Dendritic cell treated with granulocyte-macrophage colony-stimulating factor and Interleukin-4, amounts not matched to agents 40 ng/mL and 50 ng/mL, for 4 days (primary cell): ENCODE data around the gene TNFRSF4.
A peak's percentile ranks its signal among the peaks of the same experiment; 100 is the strongest.

ENCODE experiments used
- H3K27ac Mint-ChIP-seq: one replicate; pipeline ENCODE4 v1.8.0; 2022; ENCODE audit warnings: mild to moderate bottlenecking, mixed read lengths
- H3K27me3 Mint-ChIP-seq: one replicate; pipeline ENCODE4 v1.8.0; 2022; ENCODE audit warnings: mild to moderate bottlenecking, mixed read lengths
- H3K36me3 Mint-ChIP-seq: one replicate; pipeline ENCODE4 v1.8.0; 2022; ENCODE audit warnings: low read depth, mixed read lengths
- H3K4me1 Mint-ChIP-seq: one replicate; pipeline ENCODE4 v1.8.0; 2022; ENCODE audit warnings: low read depth, mixed read lengths
- H3K4me3 Mint-ChIP-seq: one replicate; pipeline ENCODE4 v1.8.0; 2022; ENCODE audit warnings: mild to moderate bottlenecking, moderate library complexity, mixed read lengths
- H3K9me3 Mint-ChIP-seq: one replicate; pipeline ENCODE4 v1.8.0; 2022; ENCODE audit warnings: mixed read lengths
- intact Hi-C: fragments of 100-400 bp; cut with micrococcal nuclease; formaldehyde crosslinking; loops from one replicate; pipeline ENCODE4 v1.15.0; 2022

TNFRSF4 gene

DNA sequence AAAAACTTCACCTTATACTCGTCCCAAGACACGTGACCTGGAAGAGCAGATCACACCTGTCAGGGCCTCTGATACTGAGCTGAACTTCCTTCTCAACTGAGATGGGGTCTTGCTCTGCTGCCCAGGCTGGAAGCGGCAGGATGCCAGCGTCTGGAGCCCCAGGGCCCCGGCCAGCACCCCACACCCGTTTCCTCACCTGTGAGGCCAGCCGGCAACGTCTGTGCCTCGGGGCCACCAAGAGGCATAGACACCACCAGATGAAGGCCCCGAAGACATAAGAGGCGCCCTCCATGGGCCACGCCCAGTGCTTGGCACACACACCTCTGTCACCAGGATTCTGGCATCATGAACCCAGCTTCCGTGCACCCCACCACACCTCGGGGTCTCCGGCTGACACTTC lies 9.4 kb upstream of the TNFRSF4 start:
- H3K27ac Mint-ChIP-seq, result no peak overlapping the region
- H3K36me3 Mint-ChIP-seq, result peaks cover 100% of the 10 kb centered on the region
- intact Hi-C loops, result no loop called here
- no peak overlapping the region for H3K4me3 Mint-ChIP-seq
- H3K4me1 Mint-ChIP-seq, result peaks cover 9% of the 10 kb centered on the region
- H3K9me3 Mint-ChIP-seq, result no peaks in the 10 kb centered on the region
- no peaks in the 10 kb centered on the region for H3K27me3 Mint-ChIP-seq

GRCh38 chr1:1222575-1223225 lies 8.7 kb upstream of the TNFRSF4 start:
- no peaks in the 10 kb centered on the region for H3K9me3 Mint-ChIP-seq

DNA sequence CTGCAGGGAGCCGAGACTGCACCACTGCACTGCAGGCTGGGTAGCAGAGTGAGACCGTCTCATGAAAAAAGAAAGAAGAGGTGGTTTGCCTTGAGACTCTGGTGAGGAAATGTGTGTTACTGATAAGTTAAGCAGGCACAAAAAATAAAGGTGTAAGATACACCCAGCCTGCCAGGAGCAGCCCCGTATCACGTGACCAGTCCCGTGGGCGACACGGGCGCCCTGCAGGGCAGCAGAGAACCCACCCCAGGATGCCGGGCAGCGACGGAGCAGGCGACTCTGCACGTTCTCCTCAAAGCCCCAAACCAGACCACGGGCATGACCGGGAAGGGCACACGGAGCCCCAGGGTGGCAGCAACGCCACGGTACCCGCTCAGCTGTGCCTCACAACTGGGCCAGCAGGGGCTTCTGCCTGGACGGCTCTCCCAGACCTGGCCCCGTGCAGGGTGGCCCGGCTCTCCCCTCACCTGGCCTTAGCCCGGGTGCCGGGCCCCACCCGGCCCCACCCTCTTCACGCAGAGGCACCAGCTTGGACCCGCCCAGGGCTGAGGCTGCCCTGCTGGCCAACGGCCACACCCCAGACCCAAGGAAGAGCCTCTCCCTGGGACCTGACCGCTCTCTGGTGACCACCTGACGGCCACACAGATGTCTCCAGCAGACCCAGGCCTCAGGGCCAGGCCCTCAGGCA lies 8.1 kb upstream of the TNFRSF4 start:
- Mint-ChIP-seq H3K27ac (no peak overlapping the region), H3K4me1 (peaks cover 9% of the 10 kb centered on the region), H3K4me3 (no peak overlapping the region), H3K27me3 (no peaks in the 10 kb centered on the region), H3K9me3 (no peaks in the 10 kb centered on the region), H3K36me3 (peaks cover 100% of the 10 kb centered on the region)
- intact Hi-C loops, result no loop called here

More at GRCh38 chr1:1222575-1223225, 8.7 kb upstream of the TNFRSF4 start:
- H3K4me3 Mint-ChIP-seq, result no peak overlapping the region
- no peaks in the 10 kb centered on the region for H3K27me3 Mint-ChIP-seq
- H3K4me1 Mint-ChIP-seq, result peaks cover 9% of the 10 kb centered on the region
- intact Hi-C loops, result no loop called here
- H3K27ac Mint-ChIP-seq, result no peak overlapping the region
- H3K36me3 Mint-ChIP-seq, result peaks cover 100% of the 10 kb centered on the region

DNA sequence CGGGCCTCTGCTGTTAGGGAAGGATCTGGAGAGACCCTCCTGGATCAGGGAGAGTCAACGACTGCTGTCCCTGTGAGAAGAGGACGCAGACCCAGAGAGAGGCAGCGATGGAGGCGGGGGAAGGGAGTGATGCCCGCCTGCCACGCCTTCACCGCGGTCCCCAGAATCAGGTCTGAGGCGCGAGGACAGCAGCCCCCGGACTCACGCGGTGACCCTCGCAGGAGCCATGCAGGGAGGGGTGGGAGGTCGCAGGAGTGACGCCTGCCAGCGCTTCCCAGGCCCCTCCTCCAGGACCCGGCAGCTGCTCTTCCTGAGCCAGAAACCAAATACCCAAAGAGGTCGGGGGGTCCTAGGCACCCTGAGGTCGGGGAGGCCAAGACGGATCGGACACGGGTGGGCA lies 6.2 kb upstream of the TNFRSF4 start:
- H3K27ac Mint-ChIP-seq, result no peak overlapping the region
- H3K9me3 Mint-ChIP-seq, result no peaks in the 10 kb centered on the region
- peaks cover 100% of the 10 kb centered on the region for H3K36me3 Mint-ChIP-seq
- H3K27me3 Mint-ChIP-seq, result no peaks in the 10 kb centered on the region
- H3K4me3 Mint-ChIP-seq, result no peak overlapping the region
- intact Hi-C loops, result no loop called here
- H3K4me1 Mint-ChIP-seq, result peaks cover 12% of the 10 kb centered on the region

- intact Hi-C loops, result no loop called here
- peaks cover 3% of the 10 kb centered on the region for H3K27me3 Mint-ChIP-seq
- H3K27ac Mint-ChIP-seq, result no peak overlapping the region
- H3K9me3 Mint-ChIP-seq, result no peaks in the 10 kb centered on the region
- peaks cover 20% of the 10 kb centered on the region for H3K4me1 Mint-ChIP-seq
- peaks cover 96% of the 10 kb centered on the region for H3K36me3 Mint-ChIP-seq
- H3K4me3 Mint-ChIP-seq, result no peak overlapping the region
Observed at GRCh38 chr1:1219341-1219740, 5.4 kb upstream of the TNFRSF4 start.

DNA sequence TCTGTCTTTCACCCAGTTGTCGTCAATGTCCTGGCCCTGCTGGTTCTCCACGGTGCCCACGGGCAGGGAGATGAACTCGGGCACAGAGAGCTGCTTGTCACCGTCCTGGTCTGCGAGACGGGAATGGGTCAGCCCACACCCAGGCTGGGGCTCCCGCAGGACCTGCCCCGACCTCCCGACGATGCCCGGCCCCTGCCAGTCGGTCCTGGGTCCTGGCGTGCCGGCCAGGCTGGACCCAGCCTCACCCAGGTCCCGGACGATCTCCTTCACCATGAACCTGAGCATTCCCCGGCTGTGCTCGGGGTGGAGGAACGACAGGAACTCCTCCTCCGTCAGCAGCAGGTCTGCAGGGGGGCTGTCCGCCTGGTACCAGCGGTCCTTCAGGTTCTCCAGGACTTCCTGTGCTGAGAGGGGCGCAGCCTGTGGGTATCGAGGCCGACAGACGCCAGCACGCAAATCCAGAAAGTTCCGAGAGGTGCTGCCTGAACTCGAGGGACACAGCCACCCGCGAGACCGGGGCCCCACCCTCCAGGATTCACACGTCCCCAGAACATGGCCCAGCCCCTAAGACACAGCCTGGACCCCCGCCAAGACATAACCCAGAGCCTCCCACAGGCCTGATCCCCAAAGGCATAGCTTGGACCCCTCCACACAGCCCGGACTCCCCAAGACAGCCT lies 4.7 kb upstream of the TNFRSF4 start:
- intact Hi-C loops, result no loop called here
- peaks cover 25% of the 10 kb centered on the region for H3K4me1 Mint-ChIP-seq
- peaks cover 9% of the 10 kb centered on the region for H3K27me3 Mint-ChIP-seq
- no peak overlapping the region for H3K27ac Mint-ChIP-seq
- H3K9me3 Mint-ChIP-seq, result no peaks in the 10 kb centered on the region
- no peak overlapping the region for H3K4me3 Mint-ChIP-seq
- peaks cover 89% of the 10 kb centered on the region for H3K36me3 Mint-ChIP-seq

DNA sequence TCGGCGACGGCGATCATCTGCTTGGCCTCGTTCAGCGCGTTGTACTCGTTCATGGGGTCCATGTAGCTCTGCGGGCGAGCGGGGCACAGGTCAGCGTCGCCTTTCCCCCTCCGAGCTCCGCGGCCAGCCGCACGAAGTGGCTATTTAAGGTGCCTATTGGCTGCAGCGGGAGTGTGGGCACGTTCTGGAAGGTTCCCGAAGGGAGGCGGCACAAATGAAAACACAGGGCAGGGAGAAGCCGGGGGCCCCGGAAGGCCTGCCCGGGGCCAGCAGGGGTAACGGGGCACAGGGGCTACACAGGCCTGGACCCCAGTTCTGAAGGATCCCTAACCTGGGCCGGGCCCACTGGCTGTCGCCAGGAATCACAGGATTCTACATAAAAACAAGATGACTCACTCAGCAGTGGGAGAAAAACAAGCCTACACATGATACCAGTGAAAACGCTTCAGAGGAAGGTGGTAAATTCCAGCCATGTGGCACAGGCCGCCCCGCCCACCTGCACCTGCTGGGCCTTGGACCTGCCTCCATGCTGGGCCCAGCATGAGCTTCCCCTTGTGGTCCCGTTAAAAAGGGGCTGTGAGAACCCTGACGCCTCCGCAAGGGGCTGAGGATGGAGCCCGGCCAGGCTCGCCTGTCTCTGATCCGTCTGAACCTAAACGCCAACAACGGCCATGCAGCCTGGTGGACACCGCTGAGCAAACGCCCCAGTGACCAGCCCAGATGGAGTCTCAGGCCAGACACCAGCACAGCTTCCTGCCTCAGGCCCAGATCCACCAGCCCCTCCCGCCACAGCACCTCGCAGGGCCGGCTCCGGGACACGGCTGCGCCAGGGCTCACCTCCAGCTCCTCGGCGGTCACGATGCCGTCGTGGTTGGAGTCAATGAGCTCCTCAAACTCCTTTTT lies 3.9 kb upstream of the TNFRSF4 start:
- intact Hi-C loops, result no loop called here
- Mint-ChIP-seq H3K27me3 (peaks cover 13% of the 10 kb centered on the region), H3K27ac (no peak overlapping the region), H3K9me3 (no peaks in the 10 kb centered on the region), H3K4me1 (peaks cover 25% of the 10 kb centered on the region), H3K36me3 (peaks cover 82% of the 10 kb centered on the region), H3K4me3 (no peak overlapping the region)

- H3K36me3 Mint-ChIP-seq, result peaks cover 73% of the 10 kb centered on the region
- no peak overlapping the region for H3K27ac Mint-ChIP-seq
- peaks cover 25% of the 10 kb centered on the region for H3K4me1 Mint-ChIP-seq
- H3K4me3 Mint-ChIP-seq, result no peak overlapping the region
- H3K9me3 Mint-ChIP-seq, result no peaks in the 10 kb centered on the region
- peaks cover 21% of the 10 kb centered on the region for H3K27me3 Mint-ChIP-seq
- intact Hi-C loops, result no loop called here
Observed at GRCh38 chr1:1216770-1217620, 3.0 kb upstream of the TNFRSF4 start.

- H3K4me3 Mint-ChIP-seq, result no peak overlapping the region
- H3K36me3 Mint-ChIP-seq, result peaks cover 67% of the 10 kb centered on the region
- no peak overlapping the region for H3K27ac Mint-ChIP-seq
- intact Hi-C loops, result no loop called here
- H3K9me3 Mint-ChIP-seq, result no peaks in the 10 kb centered on the region
- peaks cover 27% of the 10 kb centered on the region for H3K27me3 Mint-ChIP-seq
- peaks cover 28% of the 10 kb centered on the region for H3K4me1 Mint-ChIP-seq
Observed at GRCh38 chr1:1215881-1216605, 2.1 kb upstream of the TNFRSF4 start.

DNA sequence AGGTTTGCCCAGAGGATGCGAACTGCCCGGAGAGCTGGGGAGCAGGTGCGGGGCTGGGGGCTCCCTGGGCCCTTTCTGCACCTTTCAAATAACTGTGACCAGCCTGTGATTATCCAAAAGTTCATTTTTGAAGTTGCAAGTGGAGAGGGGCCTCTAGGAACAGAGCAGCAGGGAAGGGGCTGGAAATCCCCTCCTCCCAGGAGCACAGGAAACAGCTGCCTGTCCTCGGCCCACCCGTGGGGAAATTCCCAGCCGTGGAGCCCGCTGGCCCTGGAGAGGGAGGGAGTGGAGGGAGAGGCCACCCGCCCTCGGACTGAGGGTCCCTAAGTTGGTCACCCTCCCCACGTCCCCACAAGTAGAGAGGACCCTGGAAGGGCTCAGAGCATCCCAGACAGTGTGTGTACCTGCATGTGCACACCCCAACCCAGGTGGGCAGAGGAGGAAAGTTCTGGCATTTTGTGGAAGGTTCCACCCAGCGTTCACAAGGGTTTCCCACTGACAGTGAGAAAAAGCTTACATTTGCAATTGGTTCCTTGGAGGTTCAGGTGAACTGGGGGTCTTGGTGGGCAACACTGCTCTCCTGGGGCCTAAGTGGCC lies 1.2 kb upstream of the TNFRSF4 start:
- H3K36me3 Mint-ChIP-seq, result peaks cover 61% of the 10 kb centered on the region
- H3K27me3 Mint-ChIP-seq, result peaks cover 33% of the 10 kb centered on the region
- no peak overlapping the region for H3K4me3 Mint-ChIP-seq
- H3K9me3 Mint-ChIP-seq, result no peaks in the 10 kb centered on the region
- H3K4me1 Mint-ChIP-seq, result peaks cover 32% of the 10 kb centered on the region
- intact Hi-C loops, result no loop called here
- H3K27ac Mint-ChIP-seq, result no peak overlapping the region

DNA sequence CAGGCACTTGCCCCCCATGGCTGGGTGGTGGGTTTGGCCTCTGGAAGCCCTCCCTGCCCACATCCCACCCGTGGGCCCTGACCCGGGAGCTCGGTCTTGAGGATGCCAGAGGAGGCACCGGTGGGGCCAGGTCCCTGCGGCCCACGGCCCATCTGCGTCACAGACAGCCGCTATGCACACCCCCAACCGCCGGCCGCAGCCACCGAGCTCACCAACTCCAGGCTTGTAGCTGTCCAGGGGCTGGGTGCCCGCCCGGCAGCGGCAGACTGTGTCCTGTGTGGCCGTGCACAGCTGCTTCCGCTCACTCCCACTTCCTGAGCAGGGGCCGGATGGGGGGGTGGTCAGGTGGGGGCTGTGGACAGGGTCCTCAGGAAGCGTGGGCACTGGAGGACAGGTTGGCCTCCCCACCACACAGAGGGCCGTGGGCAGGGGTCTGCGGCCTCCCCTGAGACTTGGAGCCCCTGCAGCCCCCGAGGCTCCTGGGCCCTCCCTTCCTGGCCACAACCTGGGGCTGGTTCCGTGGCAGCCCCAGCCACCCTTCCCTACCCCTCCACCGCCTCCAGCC lies 1.1 kb downstream of the TNFRSF4 start:
- H3K27ac Mint-ChIP-seq, result no peak overlapping the region
- intact Hi-C loops, result no loop called here
- H3K4me3 Mint-ChIP-seq, result peak overlapping the region; percentile 54
- H3K27me3 Mint-ChIP-seq, result peaks cover 51% of the 10 kb centered on the region
- H3K36me3 Mint-ChIP-seq, result peaks cover 38% of the 10 kb centered on the region
- peaks cover 47% of the 10 kb centered on the region for H3K4me1 Mint-ChIP-seq
- H3K9me3 Mint-ChIP-seq, result no peaks in the 10 kb centered on the region
